ENCODE results near the gene PSMA3. TPM values are rescaled to one million over a fixed set of nuclear protein-coding genes. Genes with fewer than 3 reads are reported as not detected.
A peak's percentile ranks its signal among the peaks of the same experiment; 100 is the strongest.

The PSMA3 gene
- total and polyA plus RNA-seq, 2 experiments from 2014 or later: 54.0 to 183 TPM

GRCh38 chr14:58272588-58273372 is 28.1 kb downstream of the PSMA3 start:
- H3K4me2 ChIP-seq (ENCODE audit: unreplicated experiment): no peak overlapping the region
- peaks cover 9% of the 10 kb centered on the region; the same call in 1 of the 2 replicates for H3K4me1 ChIP-seq (ENCODE audit: insufficient read depth)
- DNase-seq: peak; percentile 65
- no peak overlapping the region for H2AFZ ChIP-seq
- peak overlapping the region; percentile 43 for H3K27ac ChIP-seq
- H3K27me3 ChIP-seq (replicated peaks; ENCODE audit: insufficient read depth): no peaks in the 10 kb centered on the region
- H3K9me3 ChIP-seq (ENCODE audit: low read depth): no peaks in the 10 kb centered on the region
- TF ChIP-seq EZH2phosphoT487 (IDR thresholded peaks at IDR 0.05; ENCODE audit: insufficient read depth, low read depth) (no peak), EZH2 (IDR thresholded peaks at IDR 0.05; ENCODE audit: insufficient read depth, poor library complexity, severe bottlenecking) (no peak)
- H3F3A ChIP-seq (ENCODE audit: insufficient read depth): peaks cover 74% of the 10 kb centered on the region
- peaks cover 6% of the 10 kb centered on the region; the same call in 1 of the 2 replicates for H4K20me1 ChIP-seq (ENCODE audit: insufficient read depth)
- in situ Hi-C loops (cut with MboI): no loop called here
- H3K4me3 ChIP-seq: no peak overlapping the region
- peaks cover 60% of the 10 kb centered on the region for H3K36me3 ChIP-seq (ENCODE audit: low read depth)
- WGBS, 2 experiments (ENCODE audit: low coverage in 1 of 2, low lambda C conversion rate in 2 of 2, missing lambda C conversion rate in 2 of 2): 75% methylated on average over 4 of the region's 4 CpGs
- H3K79me2 ChIP-seq (ENCODE audit: insufficient read depth): peaks cover 100% of the 10 kb centered on the region
- H3K9ac ChIP-seq: peak overlapping the region; percentile 41; the same call in 1 of the 2 replicates
- no peaks in the 10 kb centered on the region for H3K9me2 ChIP-seq (ENCODE audit: insufficient read depth)

- in situ Hi-C loops (cut with MboI): no loop called here
- peak overlapping the region; percentile 4; the same call in 1 of the 2 replicates for H3K27ac ChIP-seq
- H3F3A ChIP-seq (ENCODE audit: insufficient read depth): peaks cover 60% of the 10 kb centered on the region
- TF ChIP-seq EZH2 (IDR thresholded peaks at IDR 0.05; ENCODE audit: insufficient read depth, poor library complexity, severe bottlenecking): no peak
- TF ChIP-seq EZH2phosphoT487 (IDR thresholded peaks at IDR 0.05; ENCODE audit: insufficient read depth, low read depth): no peak
- H2AFZ ChIP-seq: no peak overlapping the region
- no peak overlapping the region for H3K4me3 ChIP-seq
- H3K4me2 ChIP-seq (ENCODE audit: unreplicated experiment): no peak overlapping the region
- DNase-seq: no peak
- H3K79me2 ChIP-seq (ENCODE audit: insufficient read depth): peaks cover 100% of the 10 kb centered on the region
- H3K4me1 ChIP-seq (ENCODE audit: insufficient read depth): peaks cover 9% of the 10 kb centered on the region; the same call in 1 of the 2 replicates
- H3K27me3 ChIP-seq (replicated peaks; ENCODE audit: insufficient read depth): no peaks in the 10 kb centered on the region
- no peaks in the 10 kb centered on the region for H3K9me3 ChIP-seq (ENCODE audit: low read depth)
- peaks cover 47% of the 10 kb centered on the region for H3K36me3 ChIP-seq (ENCODE audit: low read depth)
- no peaks in the 10 kb centered on the region for H3K9me2 ChIP-seq (ENCODE audit: insufficient read depth)
- H3K9ac ChIP-seq: no peak overlapping the region
- H4K20me1 ChIP-seq (ENCODE audit: insufficient read depth): peaks cover 6% of the 10 kb centered on the region; the same call in 1 of the 2 replicates
Observed at GRCh38 chr14:58274881-58275280, 30.2 kb downstream of the PSMA3 start.

DNA sequence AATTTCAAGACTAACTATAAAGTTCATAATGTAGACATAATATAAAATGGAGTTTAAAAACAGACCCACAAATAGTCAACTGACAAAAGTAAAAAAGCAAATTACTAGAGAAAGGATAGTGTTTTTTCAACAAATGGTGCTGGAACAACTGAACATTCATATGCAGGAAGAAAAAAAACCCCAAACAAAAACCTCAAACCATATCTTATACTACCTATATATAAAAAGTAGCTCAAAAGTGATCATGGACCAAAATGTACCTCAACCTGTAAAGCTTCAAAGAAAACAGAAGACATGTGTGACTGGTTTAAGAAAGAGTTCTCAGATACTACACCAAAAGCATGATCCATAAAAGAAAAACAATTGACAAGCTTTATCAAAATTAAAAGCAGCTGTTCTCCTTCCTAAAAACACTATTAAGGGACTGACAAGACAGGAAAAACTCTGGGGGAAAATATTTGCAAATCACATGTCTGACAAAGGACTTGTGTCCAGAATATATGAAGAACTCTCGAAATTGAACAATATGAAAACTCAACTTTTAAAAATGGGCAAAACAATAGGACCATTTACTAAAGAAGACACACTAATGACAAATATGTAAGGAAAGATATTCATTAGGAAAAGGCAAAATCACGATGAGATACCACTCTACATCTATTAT is 31.0 kb downstream of the PSMA3 start:
- Histone ChIP-seq H3K9me2 (ENCODE audit: insufficient read depth) (no peaks in the 10 kb centered on the region), H3F3A (ENCODE audit: insufficient read depth) (peaks cover 56% of the 10 kb centered on the region), H2AFZ (no peak overlapping the region), H3K27me3 (replicated peaks; ENCODE audit: insufficient read depth) (no peaks in the 10 kb centered on the region), H3K4me2 (ENCODE audit: unreplicated experiment) (no peak overlapping the region), H3K4me3 (no peak overlapping the region), H3K9ac (no peak overlapping the region), H3K36me3 (ENCODE audit: low read depth) (peaks cover 39% of the 10 kb centered on the region), H3K4me1 (ENCODE audit: insufficient read depth) (peaks cover 11% of the 10 kb centered on the region), H3K27ac (peak overlapping the region; percentile 4; the same call in 1 of the 2 replicates), H3K79me2 (ENCODE audit: insufficient read depth) (peaks cover 100% of the 10 kb centered on the region), H4K20me1 (ENCODE audit: insufficient read depth) (peaks cover 8% of the 10 kb centered on the region; the same call in 1 of the 2 replicates), H3K9me3 (ENCODE audit: low read depth) (no peaks in the 10 kb centered on the region)
- in situ Hi-C loops (cut with MboI): no loop called here
- 95% methylated on average over 2 of the region's 2 CpGs for WGBS, 2 experiments (ENCODE audit: low coverage in 1 of 2, low lambda C conversion rate in 2 of 2, missing lambda C conversion rate in 2 of 2)
- no peak for DNase-seq
- TF ChIP-seq EZH2 (IDR thresholded peaks at IDR 0.05; ENCODE audit: insufficient read depth, poor library complexity, severe bottlenecking) (no peak), EZH2phosphoT487 (IDR thresholded peaks at IDR 0.05; ENCODE audit: insufficient read depth, low read depth) (no peak)

- Histone ChIP-seq H3K9me3 (ENCODE audit: low read depth) (no peaks in the 10 kb centered on the region), H3F3A (ENCODE audit: insufficient read depth) (peaks cover 58% of the 10 kb centered on the region), H4K20me1 (ENCODE audit: insufficient read depth) (peaks cover 10% of the 10 kb centered on the region; the same call in 1 of the 2 replicates), H3K4me1 (ENCODE audit: insufficient read depth) (peaks cover 16% of the 10 kb centered on the region), H3K27ac (no peak overlapping the region), H3K4me2 (ENCODE audit: unreplicated experiment) (no peak overlapping the region), H3K9me2 (ENCODE audit: insufficient read depth) (no peaks in the 10 kb centered on the region), H3K36me3 (ENCODE audit: low read depth) (peaks cover 35% of the 10 kb centered on the region), H3K4me3 (no peak overlapping the region), H2AFZ (no peak overlapping the region), H3K27me3 (replicated peaks; ENCODE audit: insufficient read depth) (no peaks in the 10 kb centered on the region), H3K79me2 (ENCODE audit: insufficient read depth) (peaks cover 100% of the 10 kb centered on the region), H3K9ac (no peak overlapping the region)
- 95 to 98% methylated on average over 1 of the region's 1 CpG for whole genome bisulfite sequencing, 2 experiments (ENCODE audit: low coverage in 1 of 2, low lambda C conversion rate in 2 of 2, missing lambda C conversion rate in 2 of 2)
- TF ChIP-seq EZH2 (IDR thresholded peaks at IDR 0.05; ENCODE audit: insufficient read depth, poor library complexity, severe bottlenecking) (no peak), EZH2phosphoT487 (IDR thresholded peaks at IDR 0.05; ENCODE audit: insufficient read depth, low read depth) (no peak)
- in situ Hi-C loops (cut with MboI): no loop called here
- no peak for DNase-seq
Observed at GRCh38 chr14:58276208-58276607, 31.6 kb downstream of the PSMA3 start.

Data from GM23248 (cell line).